Daoy (cell line): ENCODE measurements around the gene C12orf56. TPM values are rescaled to one million over a fixed set of nuclear protein-coding genes. Genes with fewer than 3 reads are reported as not detected.
"Not testable (repeated sequence)": the region's sequence is repeated elsewhere in the genome, so short reads cannot be mapped to it uniquely, and the experiment has no call there.

Source experiments
- DNase-seq: peaks from one replicate; pipeline ENCODE4 v3.0.0-alpha.2; 2015; ENCODE audit warnings: low read depth
- total RNA-seq: library from RNA; depleted of rRNA; stranded (reverse); fragments of >200 nt; shearing (Covaris generic); gene quantifications from 2 replicates; pipeline ENCODE4 v1.2.3, GENCODE V29; 2014; rRNA removed

Gene C12orf56
- total RNA-seq, 1 experiment from 2014 or later: not detected

DNA sequence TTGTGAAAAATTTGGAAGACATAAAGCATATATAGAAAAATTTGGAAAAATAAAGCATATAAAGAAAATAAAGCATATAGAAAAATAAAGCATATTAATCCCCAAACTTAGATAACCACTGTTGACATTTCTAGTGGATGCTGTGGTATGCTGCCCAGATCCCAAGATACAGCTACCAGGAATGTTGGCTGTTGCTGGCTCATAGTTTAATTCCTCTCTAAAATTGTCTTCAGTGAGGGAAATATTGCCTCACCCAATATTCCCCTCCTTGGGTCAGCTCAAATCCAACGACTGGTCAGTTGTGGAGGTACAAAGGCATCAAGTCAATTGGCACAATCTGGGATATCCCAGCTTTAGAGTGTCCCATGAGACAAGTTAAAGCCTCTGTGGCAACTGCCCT is 158.4 kb downstream of the C12orf56 start:
- DNase-seq: no peak

DNA sequence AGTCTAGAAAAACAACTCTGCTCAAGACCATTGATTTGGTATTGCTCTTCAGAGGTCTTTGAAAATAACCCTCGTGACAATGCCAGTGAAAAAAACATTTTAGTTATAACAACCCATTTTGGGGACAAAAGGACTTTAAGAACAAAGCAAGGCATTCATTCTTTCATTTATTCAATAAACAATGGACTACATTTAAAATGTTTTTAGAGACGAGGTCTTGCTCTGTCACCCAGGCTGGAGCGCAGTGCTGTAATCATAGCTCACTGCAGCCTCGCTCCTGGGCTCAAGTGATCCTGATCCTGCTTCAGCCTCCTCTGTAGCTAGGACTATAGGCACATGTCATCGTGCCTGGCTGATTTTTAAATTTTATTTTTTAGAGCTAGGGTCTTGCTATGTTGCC is 160.8 kb downstream of the C12orf56 start:
- no peak for DNase-seq

DNA sequence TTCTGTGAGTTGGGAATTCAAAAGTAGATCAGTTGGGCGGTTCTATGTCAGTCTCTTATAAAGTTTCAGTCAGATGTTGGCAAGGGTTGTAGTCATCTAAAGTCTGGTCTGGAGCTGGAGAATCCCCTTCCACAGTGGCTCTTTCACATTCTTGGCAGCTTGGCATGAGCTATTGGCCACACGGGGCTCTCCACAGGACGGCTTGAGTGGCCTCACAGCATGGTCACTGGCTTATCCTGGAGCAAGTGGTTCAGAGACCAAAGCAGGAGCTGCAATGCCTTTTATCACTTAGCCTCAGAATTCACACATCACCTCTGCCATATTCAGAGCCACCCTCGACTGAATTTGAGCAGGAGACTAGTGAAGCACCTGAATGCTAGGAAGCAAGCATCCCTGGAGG is 161.3 kb downstream of the C12orf56 start:
- no peak for DNase-seq

DNA sequence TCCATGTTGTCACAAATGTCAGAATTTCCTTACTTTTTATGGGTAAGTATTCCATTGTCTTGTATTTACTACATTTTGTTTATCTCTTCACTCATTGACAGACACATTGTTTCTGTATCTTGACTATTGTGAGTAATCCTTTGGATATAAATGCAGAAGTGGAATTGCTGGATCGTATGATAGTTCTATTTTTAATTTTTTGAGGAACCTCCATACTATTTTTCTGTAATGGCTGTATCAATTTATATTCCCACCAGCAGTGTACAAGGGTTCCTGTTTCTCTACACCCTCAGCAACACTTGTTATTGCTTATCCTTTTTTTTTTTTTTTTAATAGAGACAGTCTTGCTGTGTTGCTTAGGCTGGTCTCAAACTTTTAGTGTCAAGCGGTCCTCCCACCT is 164.9 kb downstream of the C12orf56 start:
- no peak for DNase-seq

DNA sequence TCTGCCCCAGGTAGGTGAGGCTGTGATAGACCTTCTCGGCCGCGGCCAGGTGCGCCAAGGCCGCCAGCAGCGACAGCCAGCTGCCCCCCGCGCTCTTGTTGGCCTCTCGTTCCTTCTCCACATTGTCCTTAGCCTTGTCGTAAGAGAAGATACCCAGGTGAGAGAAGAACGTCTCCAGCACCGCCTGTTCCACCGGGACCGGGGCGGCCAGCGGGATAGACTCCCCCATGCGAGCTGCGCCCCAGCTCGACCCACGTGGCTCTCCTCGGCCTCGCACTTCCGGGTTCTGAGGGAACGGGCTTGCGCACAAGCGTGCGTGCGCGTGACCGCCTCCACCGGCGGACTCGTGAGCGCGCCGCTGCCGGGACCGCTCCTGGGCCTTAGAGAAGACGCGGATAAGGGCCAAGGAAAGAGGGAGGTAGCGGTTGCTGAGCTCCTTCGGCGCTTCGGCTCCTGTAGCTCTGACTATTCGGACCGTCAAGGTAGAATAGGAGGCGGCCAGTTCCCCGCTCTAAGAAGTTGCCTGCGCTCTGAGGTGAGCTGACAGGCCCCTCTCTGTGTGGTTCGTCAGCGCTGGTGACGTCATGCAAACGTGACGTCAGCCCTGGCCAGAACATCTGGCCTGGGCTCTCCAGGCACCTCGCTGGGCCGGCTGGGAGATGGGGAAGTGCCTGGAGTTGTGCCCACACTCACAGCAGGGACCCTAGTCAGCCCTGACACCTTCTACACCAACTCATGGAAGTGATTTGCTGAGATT is 168.4 kb downstream of the C12orf56 start, which contains the start of gene KICS2:
Gene KICS2, minus strand, starts transcription at position 288 of the 757 bp plus-strand sequence. Its CDS starts 59 bp downstream, at position 229.
- peak; percentile 98 for DNase-seq

DNA sequence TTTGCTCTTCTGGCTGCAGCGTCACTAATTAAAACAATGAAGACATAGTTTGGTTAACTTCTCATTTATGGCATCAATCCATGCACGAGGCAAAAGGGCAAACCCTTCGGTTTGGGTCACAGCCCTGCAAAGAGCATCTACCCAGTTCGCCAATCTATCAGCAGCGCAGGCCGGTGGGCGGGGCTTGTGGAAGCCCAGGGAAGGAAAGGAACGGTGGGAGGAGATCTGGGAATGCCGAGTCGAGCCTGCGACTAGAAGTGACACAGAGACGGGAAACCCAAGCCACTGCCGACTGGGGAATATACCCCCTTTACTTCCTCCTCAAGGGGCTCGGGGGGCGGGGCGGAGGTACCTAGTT is 168.9 kb downstream of the C12orf56 start:
- peak; percentile 93 for DNase-seq

DNA sequence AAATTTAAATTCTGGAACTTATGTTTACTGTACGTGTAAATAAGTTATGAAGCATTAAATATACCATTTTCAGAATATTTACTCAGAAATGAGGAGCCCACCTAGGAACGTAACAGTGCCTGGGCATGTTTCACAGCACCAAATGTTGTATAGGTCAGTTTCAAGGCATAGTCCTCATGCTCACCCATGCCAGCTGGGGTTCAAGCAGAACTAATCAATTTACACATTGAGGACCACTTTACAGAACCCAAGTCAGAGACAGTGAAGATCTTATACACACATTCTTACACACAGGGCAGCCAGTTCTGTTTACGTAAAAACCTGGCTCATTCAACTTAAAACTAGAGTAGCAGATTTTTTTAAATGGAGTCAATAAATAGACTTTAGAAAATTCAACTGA is 170.5 kb downstream of the C12orf56 start:
- DNase-seq: no peak

DNA sequence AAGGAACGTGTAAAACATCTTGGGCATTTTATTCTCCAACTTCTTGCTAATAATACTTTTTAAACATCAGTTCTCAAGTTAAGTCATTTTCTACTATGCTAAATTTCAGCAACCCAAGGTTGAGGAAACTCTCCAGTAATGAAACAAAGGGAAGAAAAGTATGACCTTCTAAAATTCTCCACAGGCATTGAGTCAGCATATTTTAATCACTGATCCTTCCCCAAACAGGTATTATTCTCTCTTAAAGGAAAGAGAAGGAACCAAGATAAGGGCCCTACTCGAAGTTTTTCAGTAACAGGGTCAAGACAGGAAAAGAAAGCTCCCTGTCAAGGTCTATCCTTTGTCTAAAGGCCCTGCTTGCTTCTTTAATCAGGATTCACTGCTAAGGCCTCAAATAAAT is 171.4 kb downstream of the C12orf56 start:
- no peak for DNase-seq

DNA sequence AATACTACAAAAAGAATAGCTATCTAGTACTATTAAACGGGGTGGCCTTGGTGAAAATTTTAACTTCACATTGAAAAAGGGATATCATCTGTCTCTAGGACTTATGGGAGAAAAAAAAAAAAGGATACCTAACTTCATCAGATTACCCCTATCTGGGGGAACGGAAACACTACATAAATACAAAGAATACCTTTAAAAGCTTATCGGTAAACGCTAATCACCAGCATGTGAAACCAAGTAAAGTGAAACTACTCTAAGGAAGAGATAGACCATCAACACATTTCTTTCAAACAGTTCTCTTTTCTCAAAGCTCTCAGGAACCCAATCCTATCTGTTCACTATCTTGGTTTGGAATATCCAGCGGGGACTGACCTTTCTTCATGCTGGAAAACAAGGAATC is 172.0 kb downstream of the C12orf56 start:
- DNase-seq: no peak

DNA sequence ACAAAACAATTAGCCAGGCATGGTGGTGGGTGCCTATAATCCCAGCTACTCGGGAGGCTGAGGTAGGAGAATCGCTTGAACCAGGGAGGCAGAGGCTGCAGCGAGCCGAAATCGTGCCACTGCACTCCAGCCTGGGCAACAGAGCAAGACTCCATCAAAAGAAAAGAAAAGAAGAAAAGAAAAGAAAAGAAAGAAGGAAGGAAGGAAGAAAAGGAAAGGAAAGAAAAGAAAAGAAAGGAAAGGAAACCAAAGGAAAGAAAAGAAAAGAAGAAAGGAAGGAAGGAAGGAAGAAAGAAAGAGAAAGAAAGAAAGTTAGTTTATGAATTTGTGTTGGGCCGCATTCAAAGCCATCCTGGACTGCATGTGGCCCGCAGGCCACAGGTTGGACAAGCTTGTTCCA is 172.9 kb downstream of the C12orf56 start:
- not testable (repeated sequence) for DNase-seq

DNA sequence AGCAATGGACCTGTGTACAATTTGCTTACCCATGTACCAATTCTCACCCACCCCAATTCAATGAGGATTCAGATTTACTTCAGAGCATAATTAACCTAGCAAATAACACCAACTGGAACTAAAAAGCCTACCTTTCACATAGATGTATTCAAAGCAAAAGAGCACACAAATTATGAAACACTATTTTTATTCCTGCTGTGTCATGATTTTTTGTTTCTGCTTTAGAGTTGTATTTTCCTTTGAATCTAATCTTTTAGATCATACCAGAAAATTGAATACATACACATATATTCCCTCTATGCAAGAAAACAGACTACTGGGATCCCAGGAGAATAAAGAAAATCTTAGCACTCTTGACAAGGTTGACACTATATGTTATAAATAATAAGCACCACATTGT is 174.3 kb downstream of the C12orf56 start:
- DNase-seq: no peak

Other genes with a start within 250 kb of the C12orf56 start
- 7.4 and 12.1 TPM in 2 replicates for gene KICS2, start 168.5 kb downstream of the C12orf56 start, total RNA-seq
- gene XPOT, start 13.6 kb upstream of the C12orf56 start, total RNA-seq: 90.7 and 96.7 TPM in 2 replicates
- gene TBK1, start 61.4 kb upstream of the C12orf56 start, total RNA-seq: 48.3 and 50.1 TPM in 2 replicates
- 8.7 and 13.1 TPM in 2 replicates for gene RASSF3, start 219.7 kb upstream of the C12orf56 start, total RNA-seq